ENCODE data around the gene GDF15.

GDF15 gene

DNA sequence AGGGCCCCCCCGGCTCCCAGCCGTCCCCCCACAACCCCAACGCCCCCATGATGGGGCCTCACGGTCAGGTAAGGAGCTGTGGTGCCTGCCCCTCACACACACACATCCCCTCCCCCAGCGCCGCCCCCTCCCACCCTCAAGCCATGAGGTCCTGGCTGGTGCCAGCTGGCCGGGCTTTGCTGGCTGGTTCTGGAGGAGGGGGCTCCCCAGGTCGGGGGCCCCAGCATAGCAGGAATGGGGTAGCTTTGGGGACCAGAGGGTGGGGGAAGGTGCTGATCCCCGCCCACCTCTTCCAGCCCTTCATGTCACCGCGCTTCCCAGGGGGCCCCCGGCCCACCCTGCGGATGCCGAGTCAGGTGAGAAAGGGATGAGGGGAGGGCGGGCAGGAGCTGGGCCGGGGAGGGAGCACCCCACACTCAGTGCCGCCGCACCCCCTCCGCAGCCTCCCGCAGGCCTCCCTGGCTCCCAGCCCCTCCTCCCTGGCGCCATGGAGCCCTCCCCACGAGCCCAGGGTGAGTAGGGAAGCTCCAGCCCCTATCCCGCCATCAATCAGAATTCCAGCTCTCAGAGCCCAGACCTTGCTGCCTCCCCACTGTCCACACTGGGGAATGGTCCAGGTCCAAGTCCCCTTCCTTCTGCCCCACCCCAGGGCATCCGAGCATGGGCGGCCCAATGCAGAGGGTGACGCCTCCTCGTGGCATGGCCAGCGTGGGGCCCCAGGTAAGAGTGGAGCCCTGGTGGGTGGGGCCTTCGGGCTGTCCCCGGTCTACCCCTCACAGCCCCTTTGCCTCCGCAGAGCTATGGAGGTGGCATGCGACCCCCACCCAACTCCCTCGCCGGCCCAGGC is 45.6 kb downstream of the GDF15 start:
- no peak for DNase-seq (ENCODE audit: low read depth)

DNA sequence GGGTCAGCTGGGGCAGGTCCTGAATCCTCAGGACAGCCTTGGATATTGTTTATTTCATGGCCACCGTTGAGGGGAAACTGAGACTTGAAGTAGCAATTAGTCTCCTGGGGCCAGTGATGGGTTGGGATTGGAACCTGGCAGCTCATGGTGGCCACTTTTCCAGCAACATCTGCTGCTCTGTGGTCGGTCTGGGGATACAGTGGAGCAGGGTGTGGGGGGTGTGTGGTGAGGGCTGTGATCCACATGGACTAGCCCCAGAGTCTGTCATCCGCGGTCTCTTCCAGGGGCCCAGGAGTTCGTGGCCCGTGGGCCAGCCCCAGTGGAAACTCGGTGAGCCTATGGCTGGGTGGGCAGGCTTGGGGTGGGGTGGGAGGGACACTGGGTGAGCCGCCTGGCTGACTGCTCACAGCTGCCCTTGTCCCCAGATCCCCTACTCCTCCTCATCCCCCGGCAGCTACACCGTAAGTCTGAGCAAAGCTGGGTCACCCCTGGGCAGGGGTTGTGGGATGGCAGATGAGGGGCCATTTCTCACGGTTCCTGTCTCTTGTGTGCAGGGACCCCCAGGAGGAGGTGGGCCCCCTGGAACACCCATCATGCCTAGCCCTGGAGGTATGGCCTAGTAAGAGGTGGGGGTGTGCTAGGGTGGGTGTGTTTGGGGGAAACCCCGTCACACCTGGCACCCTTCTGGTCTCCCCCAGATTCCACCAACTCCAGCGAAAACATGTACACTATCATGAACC is 46.5 kb downstream of the GDF15 start:
- no peak for DNase-seq (ENCODE audit: low read depth)

DNA sequence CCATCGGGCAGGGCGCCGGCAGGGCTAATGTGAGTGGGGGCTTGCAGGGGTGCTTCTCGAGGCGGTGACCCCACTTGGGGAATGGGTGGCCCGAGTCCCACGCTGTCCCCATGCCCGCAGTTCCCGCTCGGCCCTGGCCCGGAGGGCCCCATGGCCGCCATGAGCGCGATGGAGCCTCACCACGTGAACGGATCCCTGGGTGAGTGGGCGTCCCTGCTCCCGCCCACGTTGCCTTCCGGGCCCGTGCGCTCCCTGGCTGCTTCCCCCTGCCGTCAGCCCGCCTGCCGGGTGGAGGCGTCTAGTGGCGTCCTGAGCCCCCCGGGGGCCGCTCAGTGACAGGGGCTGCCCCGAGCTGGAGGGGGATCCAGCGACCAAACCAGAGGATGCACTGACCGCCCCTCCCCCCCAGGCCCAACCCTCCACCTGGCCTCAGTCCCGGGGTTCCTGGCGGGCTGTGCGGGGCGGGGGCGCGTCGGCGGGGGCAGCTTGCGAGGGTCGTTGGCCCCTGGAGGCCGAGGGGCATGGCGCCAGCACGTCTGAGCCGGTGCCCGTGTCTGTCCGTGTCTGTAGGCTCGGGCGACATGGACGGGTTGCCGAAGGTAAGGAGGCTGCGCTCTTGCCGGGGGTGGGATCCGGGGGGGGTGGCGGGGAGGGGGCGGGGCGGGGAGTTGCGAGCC is 47.2 kb downstream of the GDF15 start:
- DNase-seq (ENCODE audit: low read depth), result peak; percentile 66

DNA sequence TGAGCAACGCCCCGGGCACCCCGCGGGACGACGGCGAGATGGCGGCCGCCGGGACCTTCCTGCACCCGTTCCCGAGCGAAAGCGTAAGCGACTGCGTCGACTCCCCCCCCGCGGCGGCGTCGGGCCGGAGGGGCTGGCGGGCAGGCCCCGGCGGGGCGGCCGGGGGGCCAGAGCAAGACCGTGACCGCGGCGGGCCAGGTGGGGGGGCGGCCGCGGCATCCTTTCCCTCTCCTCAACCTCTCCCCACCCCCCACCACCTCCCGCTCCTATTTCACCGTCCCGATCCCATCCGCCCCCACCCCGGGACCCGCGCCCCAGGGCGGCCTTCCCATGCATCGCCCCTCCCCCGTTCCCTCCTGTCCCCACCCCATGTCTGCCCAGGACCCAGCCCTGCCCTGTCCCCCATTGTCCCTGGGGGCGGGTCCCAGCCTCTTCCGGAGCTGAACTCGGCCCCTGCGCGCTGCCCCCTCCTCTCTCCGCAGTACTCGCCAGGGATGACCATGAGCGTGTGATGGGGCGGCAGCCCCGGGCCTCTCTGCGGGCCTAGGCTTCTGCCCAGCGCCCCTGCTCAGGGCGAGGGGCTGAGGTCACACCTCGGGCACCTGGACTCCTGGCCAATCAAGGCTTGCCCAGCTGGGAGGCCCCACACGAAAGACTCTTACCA is 47.9 kb downstream of the GDF15 start:
- DNase-seq (ENCODE audit: low read depth), result no peak

DNA sequence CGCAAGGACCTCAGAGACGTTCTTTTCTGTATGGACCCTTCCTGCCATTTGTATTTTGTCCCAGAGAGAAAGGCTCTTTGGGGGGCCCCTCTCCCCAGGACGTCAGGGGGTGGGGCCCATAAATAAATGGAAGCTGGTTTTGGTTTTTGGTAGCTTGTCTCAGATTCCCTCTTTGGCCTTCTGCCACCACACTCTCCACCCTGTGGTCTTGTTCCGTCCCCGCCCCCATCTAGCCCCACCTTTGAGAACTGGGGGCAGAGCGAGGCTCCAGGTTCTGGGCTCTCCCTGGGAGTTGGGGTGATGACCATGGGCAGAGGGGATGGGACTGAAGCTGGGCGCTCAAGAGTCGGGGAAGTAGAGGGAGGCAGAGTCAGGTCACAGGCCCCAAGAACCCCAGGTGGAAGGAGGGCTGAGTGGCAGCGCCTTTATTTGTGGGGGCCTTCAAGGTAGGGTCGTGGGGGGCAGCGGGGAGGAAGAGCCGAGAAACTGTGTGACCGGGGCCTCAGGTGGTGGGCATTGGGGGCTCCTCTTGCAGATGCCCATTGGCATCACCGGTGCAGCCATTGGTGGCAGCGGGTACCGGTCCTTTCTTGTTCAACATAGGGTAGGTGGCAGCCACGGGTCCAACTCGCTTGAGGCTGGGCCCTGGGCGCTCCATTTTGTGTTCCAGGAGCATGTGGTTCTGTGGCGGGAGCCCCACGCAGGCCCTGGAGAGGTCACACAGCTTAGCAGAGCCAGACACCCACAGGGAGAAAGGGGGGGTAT is 48.6 kb downstream of the GDF15 start:
- DNase-seq (ENCODE audit: low read depth), result no peak

DNA sequence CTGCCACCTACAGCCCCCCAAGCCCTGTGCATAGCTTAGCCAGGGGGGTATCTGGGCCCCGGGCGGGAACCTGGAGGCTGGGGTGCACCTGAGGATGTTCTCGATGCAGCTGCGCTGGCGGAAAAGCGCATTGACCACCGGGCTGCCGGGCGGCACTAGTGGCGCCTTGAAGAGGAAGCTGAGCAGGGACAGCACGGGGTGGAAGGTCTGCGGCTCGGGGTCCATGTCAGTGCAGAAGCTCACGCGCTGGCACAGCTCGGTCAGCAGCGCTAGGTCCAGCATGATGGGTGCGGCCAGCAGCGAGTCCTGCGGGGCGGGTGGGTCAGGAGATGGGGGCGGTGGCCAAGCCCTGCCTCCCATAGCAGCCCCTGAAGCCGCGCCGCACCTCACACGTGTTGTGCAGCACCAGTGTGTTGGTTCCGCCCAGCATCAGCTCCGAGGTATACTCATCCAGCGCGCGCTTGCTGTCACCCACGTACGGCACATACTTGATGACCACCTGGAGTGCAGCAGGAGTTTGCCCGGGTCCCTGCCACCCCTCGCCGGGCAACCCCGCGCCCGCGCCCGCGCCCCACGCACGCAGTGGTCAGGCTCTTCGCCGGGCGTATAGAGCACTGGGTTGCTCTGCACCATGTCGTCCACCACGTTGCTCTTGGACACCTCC is 49.4 kb downstream of the GDF15 start:
- no peak for DNase-seq (ENCODE audit: low read depth)

DNA sequence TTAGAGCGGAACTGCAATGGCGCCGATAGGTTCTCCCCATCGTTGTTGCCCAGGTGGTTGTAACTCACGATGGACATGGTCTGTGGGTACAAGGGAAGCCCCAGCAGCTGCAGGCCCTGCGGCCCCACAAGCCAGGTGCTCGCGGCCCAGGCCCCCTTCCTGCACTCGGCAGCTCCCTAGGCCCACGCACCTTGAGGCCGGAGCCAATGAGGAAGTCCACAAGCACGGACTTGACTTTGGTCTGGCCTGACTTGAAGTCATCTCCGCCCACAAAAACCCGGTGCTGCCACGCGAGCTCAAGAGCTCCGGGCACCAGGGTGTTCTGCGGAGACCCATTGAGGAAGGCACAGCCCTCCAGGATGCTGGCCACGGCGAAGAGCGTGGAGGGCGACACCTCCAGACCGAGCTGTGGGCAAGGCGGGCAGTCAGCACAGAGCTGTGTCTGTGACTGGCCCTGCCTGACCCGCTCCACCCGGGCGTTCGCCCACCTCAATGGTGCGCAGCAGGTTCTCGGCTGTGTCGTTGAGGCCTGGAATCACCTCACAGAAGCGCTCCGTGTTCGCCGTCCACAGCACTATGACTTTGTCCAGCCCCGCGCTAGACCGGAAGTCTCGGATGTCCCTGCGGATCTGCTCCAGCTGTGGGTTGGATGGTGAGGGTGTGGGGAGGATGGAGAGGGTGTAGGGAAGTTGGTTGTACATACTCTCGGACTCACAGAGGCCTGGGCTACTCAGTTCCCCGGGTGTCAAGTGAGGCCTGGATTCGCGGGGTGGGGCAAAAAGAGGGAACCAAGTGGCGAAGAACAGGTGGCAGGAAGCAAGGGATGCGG is 50.1 kb downstream of the GDF15 start:
- DNase-seq (ENCODE audit: low read depth), result no peak

DNA sequence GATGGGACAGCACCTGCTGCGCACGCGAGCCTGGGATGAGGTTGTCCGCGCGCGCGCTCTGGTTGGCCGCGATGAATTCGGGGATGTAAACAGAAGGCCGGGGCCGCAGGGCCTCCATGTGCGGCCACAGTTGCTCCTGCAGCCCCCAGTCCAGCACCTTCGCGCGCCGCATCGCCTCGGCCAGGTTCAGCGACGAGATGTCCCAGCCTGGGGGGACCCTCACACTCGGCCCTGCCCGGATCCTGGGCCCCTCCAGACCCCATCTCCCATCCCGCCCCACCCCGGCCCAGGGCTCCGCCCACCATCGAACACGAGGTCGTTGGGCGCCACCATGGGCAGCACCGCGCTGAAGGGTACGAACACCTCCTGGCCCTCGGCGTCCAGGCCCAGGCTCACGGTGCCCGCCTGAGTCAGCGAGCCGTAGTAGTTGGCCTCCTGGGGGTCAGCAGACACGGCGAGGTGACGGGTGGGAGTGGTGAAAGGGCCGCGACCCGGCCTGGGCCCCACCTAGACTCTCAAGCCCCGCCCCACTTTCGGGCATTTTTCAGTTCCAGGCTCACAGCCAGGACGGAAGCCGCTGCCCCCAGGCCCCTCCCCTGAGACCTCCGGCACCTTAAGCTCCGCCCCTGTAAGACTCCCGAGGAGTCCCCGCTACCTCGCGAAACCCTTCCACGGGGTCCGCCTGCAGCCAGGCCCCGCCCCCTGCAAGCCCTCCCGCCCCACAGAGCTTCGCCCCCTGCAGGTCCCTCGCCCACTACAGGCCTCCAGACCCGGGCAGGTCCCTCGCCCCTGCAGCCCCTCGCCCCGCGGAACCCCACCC is 50.9 kb downstream of the GDF15 start:
- peak; percentile 67 for DNase-seq (ENCODE audit: low read depth)

DNA sequence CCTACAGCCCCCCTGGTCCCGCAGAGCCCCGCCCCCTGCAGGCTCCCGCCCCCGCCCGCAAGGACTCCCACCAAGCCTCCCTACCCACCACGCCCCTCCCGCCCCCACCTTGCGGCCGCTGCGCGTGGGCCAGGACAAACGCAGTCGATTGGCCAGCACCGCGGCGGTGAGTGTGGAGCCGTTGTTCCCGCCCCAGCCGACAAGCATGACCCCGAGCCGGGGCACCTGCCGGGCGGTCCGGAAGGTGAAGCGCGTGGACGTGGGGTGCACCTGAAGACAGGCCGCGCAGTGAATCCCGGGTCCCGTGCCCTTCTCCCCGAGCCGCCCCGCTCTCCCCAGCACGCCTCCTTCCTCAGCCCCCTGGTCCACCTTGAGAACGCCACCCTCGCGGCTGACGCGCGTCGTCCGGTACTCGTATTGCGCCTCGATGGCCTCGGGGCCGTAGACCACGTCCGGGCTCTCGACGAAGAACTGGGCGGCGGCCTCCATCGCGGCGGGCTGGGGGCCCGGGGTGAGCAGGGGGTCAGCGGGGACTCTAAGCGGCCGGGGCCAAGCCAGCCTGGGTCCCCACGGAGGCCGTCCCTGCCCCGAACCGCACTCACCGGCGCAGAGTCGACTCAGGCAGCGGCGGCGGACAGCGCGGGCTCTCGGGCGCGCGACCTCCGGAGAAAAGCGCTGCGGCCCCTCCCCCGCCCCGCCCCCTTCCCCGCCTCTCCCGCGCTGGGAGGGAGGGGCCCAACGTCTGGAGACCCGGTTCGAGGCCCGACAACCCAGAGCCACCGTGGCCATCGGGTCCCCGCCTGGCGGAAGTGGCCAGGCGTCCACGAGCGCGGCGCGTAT is 51.8 kb downstream of the GDF15 start, which contains the start of gene ISYNA1:
ISYNA1 (minus strand) TSS at position 643 of the 840 bp plus-strand sequence; CDS start at position 489, 154 bp downstream.
- DNase-seq (ENCODE audit: low read depth), result peak; percentile 54

DNA sequence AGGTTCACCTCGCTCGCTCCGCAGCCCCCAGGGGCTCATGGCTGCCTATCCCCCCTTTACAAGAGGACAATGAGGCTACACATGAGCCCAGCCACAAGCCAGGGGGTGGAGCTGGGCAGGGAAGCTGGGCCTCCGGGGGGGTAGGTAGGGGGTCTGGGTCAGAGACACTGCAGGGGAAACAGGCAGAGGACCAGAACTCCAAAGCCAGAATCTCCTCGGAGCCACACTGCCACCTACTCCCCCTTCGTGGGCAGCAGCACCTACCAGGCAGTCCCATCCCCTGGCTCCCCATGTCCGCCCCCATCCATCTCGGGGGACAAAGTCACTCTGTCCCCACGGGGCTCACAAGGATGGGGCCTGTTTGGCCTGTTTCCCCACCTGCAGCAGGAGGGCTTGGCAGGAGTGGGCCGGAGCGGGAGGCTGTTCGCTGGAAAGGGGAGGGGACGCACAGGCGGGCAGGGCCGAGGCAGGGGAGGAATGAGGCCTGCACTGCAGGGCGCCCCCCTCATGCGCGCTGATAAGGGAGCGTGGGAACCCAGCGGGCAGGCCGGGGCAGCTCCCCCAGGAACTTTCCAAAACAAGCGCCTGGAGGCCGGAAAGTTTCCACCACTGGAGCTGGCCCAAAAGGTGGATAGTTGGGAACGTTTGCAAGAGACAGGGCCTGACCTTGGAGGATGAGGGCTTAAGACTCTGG is 52.5 kb downstream of the GDF15 start:
- no peak for DNase-seq (ENCODE audit: low read depth)
